Activated naive CD4-positive, alpha-beta T cell treated with anti-CD3 and anti-CD28 coated beads for 36 hours (primary cell): ENCODE results near the gene NPBWR2. TPM values are rescaled to one million over a fixed set of nuclear protein-coding genes. Genes with fewer than 3 reads are reported as not detected.

Source experiments
- CTCF ChIA-PET: fragments of 350-600 bp; sonication (Branson Sonifier 250); formaldehyde crosslinking; loops from one replicate; lab custom pipeline; 2021; ENCODE audit warnings: antibody characterized with exemption; lab: Charles Lee
- DNase-seq: peaks from one replicate; pipeline ENCODE4 v3.0.0-alpha.2; 2020
- H3K27ac Mint-ChIP-seq: one replicate; pipeline ENCODE4 v1.8.0; 2021; ENCODE audit warnings: mild to moderate bottlenecking, mixed read lengths
- H3K27me3 Mint-ChIP-seq: one replicate; pipeline ENCODE4 v1.8.0; 2021; ENCODE audit warnings: low read depth, mixed read lengths
- H3K36me3 Mint-ChIP-seq: one replicate; pipeline ENCODE4 v1.8.0; 2021; ENCODE audit warnings: low read depth, mixed read lengths
- H3K4me1 Mint-ChIP-seq: one replicate; pipeline ENCODE4 v1.8.0; 2021; ENCODE audit warnings: low read depth, mixed read lengths
- H3K4me3 Mint-ChIP-seq: one replicate; pipeline ENCODE4 v1.8.0; 2021; ENCODE audit warnings: mild to moderate bottlenecking, moderate library complexity, mixed read lengths
- H3K9me3 Mint-ChIP-seq: one replicate; pipeline ENCODE4 v1.8.0; 2021; ENCODE audit warnings: mixed read lengths
- intact Hi-C: fragments of 100-400 bp; cut with micrococcal nuclease; formaldehyde crosslinking; loops from one replicate; pipeline ENCODE4 v1.15.1; 2023
- total RNA-seq, 2 experiments: library from RNA; stranded (reverse); gene quantifications; one replicate each; pipeline ENCODE4 v1.2.3, GENCODE V29; 2021

NPBWR2 gene
- total RNA-seq, 2 experiments from 2014 or later: not detected

DNA sequence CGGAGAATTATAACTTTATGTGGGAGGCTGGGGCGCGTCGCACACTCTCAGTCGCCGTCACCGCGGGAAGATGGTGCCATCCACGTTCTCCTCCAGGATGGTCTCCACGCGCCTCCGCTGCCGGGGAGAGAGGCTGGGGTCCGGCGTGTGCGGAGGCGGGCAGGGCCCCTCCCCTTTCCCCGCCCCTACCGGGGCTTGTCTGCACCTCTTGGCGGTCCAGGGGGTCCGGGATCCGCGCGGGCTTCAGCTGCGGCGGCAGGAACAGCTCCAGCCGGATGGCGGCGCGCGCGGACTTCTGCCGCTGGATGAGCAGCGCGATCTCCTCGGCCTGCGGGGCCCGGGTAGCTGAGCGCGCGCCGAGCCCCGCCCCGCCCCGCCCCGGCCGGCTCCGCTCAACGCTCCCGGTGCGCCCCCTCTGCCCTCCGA, 24.0 kb downstream of the NPBWR2 start:
- CTCF ChIA-PET: interaction anchor here (1.1 to 5.7 kb wide), 7 partner anchors 16 to 172 kb away, joined by 3 to 47 read pairs (median 4); partner anchors contain the start of gene PCMTD2
- H3K27me3 Mint-ChIP-seq: peaks cover 9% of the 10 kb centered on the region
- DNase-seq: peak; percentile 79
- peaks cover 3% of the 10 kb centered on the region for H3K9me3 Mint-ChIP-seq
- intact Hi-C loops: loop anchor here (1.0 to 5.0 kb wide), 5 partner anchors 19 to 174 kb away; partner anchors contain the start of genes PCMTD2 and TCEA2
- H3K36me3 Mint-ChIP-seq: no peaks in the 10 kb centered on the region
- peak overlapping the region; percentile 69 for H3K4me3 Mint-ChIP-seq
- peaks cover 28% of the 10 kb centered on the region for H3K4me1 Mint-ChIP-seq
- no peak overlapping the region for H3K27ac Mint-ChIP-seq

GRCh38 chr20:64082820-64083377, 24.5 kb downstream of the NPBWR2 start:
- Mint-ChIP-seq H3K4me1 (peaks cover 30% of the 10 kb centered on the region), H3K27me3 (peaks cover 9% of the 10 kb centered on the region), H3K9me3 (peaks cover 3% of the 10 kb centered on the region), H3K36me3 (no peaks in the 10 kb centered on the region), H3K4me3 (peak overlapping the region; percentile 69), H3K27ac (no peak overlapping the region)
- CTCF ChIA-PET: interaction anchor here (1.1 to 5.7 kb wide), 6 partner anchors 16 to 44 kb away, joined by 3 to 47 read pairs (median 4); no protein-coding TSS in a partner anchor
- intact Hi-C loops: loop anchor here (1.0 to 5.0 kb wide), 5 partner anchors 20 to 174 kb away; partner anchors contain the start of genes PCMTD2 and TCEA2
- no peak for DNase-seq

DNA sequence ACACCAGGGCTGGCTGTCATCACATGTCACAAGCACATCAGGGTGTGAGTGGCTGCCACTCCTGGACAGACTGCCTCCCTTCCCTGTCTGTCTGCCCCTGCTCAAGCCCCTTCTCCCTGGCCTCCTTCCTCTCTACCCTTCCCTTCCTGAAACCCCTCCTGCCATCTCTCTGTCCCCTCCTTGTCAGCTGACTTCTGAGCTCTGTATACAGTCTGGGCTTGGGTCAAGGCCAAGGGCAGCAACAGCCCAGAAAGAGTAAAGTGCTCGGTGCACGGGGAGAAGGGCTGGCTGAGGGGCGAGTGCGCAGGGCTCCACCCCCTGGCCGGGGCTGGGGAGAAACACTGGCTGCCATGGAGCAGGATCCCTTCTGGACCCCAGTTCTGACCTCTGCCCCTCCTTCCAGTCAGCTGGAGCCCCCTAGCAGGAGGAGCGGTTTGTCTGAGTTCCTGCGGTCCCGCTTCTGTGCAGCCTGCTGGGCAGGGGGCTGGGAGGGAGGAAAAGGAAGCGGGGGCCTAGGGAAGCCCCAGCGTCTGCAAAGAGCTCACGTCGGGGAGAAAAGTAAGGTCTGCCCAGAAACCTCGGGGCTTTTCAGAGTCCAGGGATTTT, 25.1 kb downstream of the NPBWR2 start:
- Mint-ChIP-seq H3K4me1 (peaks cover 31% of the 10 kb centered on the region), H3K36me3 (no peaks in the 10 kb centered on the region), H3K9me3 (peaks cover 3% of the 10 kb centered on the region), H3K4me3 (peak overlapping the region; percentile 36), H3K27ac (no peak overlapping the region), H3K27me3 (peaks cover 9% of the 10 kb centered on the region)
- CTCF ChIA-PET: interaction anchor here (0.9 to 5.7 kb wide), 4 partner anchors 12 to 43 kb away, joined by 3 to 47 read pairs (median 8); no protein-coding TSS in a partner anchor
- intact Hi-C loops: loop anchor here (2.0 to 5.0 kb wide), 3 partner anchors 21 to 175 kb away; partner anchors contain the start of gene PCMTD2
- no peak for DNase-seq

DNA sequence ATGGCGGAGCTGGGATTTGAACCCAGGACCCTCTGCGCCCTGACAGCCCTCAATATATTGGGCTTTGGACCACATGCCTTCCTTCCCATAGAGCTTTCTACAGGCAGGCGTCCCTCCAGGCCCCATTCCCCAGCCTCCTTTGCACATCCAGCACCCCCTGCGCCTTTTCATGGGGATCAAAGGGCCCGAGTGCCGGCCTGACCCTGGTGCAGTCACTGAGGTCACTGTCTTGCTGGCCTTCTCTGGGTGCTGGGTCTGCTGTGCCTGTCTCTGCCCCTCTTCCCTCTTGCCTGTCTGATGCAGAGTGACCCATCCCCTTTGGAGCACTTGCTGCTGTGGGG, 25.8 kb downstream of the NPBWR2 start:
- Mint-ChIP-seq H3K27ac (no peak overlapping the region), H3K36me3 (no peaks in the 10 kb centered on the region), H3K4me1 (peaks cover 31% of the 10 kb centered on the region), H3K9me3 (peaks cover under 1% of the 10 kb centered on the region), H3K4me3 (no peak overlapping the region), H3K27me3 (peaks cover 9% of the 10 kb centered on the region)
- intact Hi-C loops: loop anchor here (5.0 kb wide), 1 partner anchor 176 kb away; the partner anchor contains the start of gene PCMTD2
- CTCF ChIA-PET: interaction anchor here (0.7 to 5.7 kb wide), 5 partner anchors 12 to 38 kb away, joined by 3 to 47 read pairs (median 4); no protein-coding TSS in a partner anchor
- no peak for DNase-seq

- Mint-ChIP-seq H3K27me3 (peaks cover 9% of the 10 kb centered on the region), H3K4me1 (peaks cover 34% of the 10 kb centered on the region), H3K4me3 (peak overlapping the region; percentile 71), H3K9me3 (no peaks in the 10 kb centered on the region), H3K27ac (no peak overlapping the region), H3K36me3 (no peaks in the 10 kb centered on the region)
- CTCF ChIA-PET: interaction anchor here (0.5 to 5.7 kb wide), 7 partner anchors 11 to 41 kb away, joined by 3 to 47 read pairs (median 4); no protein-coding TSS in a partner anchor
- intact Hi-C loops: loop anchor here (5.0 kb wide), 1 partner anchor 176 kb away; the partner anchor contains the start of gene PCMTD2
- DNase-seq: no peak
Measured at GRCh38 chr20:64080813-64081623, 26.3 kb downstream of the NPBWR2 start.

- Mint-ChIP-seq H3K4me3 (peak within 1 kb of the TSS; percentile 87), H3K9me3 (no peaks in the 10 kb centered on the region), H3K27me3 (peaks cover 7% of the 10 kb centered on the region), H3K4me1 (peaks cover 38% of the 10 kb centered on the region), H3K27ac (peak within 1 kb of the TSS; percentile 82), H3K36me3 (peaks cover 2% of the 10 kb centered on the region)
- CTCF ChIA-PET: interaction anchor here (1.0 kb wide), 2 partner anchors 22 to 40 kb away, joined by 4 read pairs; no protein-coding TSS in a partner anchor
- intact Hi-C loops: loop anchor here (5.0 kb wide), 1 partner anchor 177 kb away; the partner anchor contains the start of gene PCMTD2
- no peak for DNase-seq
Measured at GRCh38 chr20:64080013-64080812, 27.2 kb downstream of the NPBWR2 start, which contains the start of gene OPRL1. Gene OPRL1, plus strand, starts transcription at chr20:64080082. Its CDS starts 12,639 bp downstream, at chr20:64092721.

DNA sequence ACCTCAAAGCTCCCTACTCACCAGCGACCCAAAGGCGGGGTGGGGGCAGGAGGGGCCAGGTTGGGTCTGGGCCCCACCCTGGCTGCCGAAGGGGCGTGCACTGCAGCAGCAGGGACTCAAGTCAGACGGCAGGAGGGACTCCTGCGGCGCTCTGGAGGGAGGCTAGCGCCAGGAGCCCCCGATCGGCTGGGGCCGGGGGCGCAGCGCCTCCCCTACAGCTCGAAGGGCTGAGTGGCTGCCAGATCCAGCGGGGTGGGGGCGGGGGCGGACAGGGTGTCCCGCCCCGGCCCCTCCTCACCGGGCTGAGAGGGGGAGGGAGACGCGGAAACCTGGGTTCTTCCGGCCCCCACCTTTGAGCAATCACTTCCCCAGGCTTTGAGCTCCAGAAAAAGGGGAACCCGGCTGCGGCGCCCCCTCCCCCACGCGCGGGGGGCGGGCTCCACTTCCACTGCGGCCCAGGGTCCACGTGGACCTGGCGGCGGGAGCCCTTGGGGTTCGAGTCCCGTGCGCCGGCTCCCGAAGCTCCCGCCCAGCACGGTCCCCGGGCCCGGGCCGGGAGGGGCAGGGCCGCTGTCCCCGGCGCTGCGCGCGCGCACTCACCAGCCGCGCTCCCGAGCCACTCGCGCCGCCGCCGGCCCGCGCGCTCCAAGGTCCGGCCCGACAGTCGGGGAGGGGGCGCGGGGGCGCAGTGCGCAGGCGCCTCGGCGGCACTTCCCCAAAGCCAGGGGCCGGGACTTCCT, 27.9 kb downstream of the NPBWR2 start, which contains the start of gene RGS19:
TSS of gene RGS19 (minus strand) at position 246 of the 740 bp plus-strand sequence. CDS start 2,632 bp downstream, outside the sequence.
- peaks cover 38% of the 10 kb centered on the region for H3K4me1 Mint-ChIP-seq
- peak within 1 kb of the TSS; percentile 87 for H3K4me3 Mint-ChIP-seq
- intact Hi-C loops: loop anchor here (2.0 to 5.0 kb wide), 3 partner anchors 99 to 342 kb away; partner anchors contain the start of genes LIME1, PCMTD2, PRPF6 and SLC2A4RG
- CTCF ChIA-PET: interaction anchor here (0.9 to 1.8 kb wide), 7 partner anchors 17 to 99 kb away, joined by 3 to 6 read pairs (median 3); partner anchors contain the start of gene PRPF6
- peak within 1 kb of the TSS; percentile 82 for H3K27ac Mint-ChIP-seq
- H3K9me3 Mint-ChIP-seq: no peaks in the 10 kb centered on the region
- peak; percentile 73 for DNase-seq
- H3K36me3 Mint-ChIP-seq: peaks cover 2% of the 10 kb centered on the region
- peaks cover 3% of the 10 kb centered on the region for H3K27me3 Mint-ChIP-seq

GRCh38 chr20:64078934-64079272, 28.5 kb downstream of the NPBWR2 start:
- peaks cover 35% of the 10 kb centered on the region for H3K4me1 Mint-ChIP-seq
- peaks cover 2% of the 10 kb centered on the region for H3K36me3 Mint-ChIP-seq
- H3K9me3 Mint-ChIP-seq: no peaks in the 10 kb centered on the region
- H3K27ac Mint-ChIP-seq: peak overlapping the region; percentile 82
- DNase-seq: no peak
- H3K27me3 Mint-ChIP-seq: no peaks in the 10 kb centered on the region
- CTCF ChIA-PET: interaction anchor here (0.6 to 1.8 kb wide), 9 partner anchors 17 to 98 kb away, joined by 3 to 6 read pairs (median 3); partner anchors contain the start of gene PRPF6
- intact Hi-C loops: loop anchor here (2.0 to 5.0 kb wide), 2 partner anchors 98 to 342 kb away; partner anchors contain the start of genes LIME1, PRPF6 and SLC2A4RG
- H3K4me3 Mint-ChIP-seq: peak overlapping the region; percentile 87

- H3K27ac Mint-ChIP-seq: peak overlapping the region; percentile 93
- H3K4me1 Mint-ChIP-seq: peaks cover 32% of the 10 kb centered on the region
- CTCF ChIA-PET: interaction anchor here (1.0 to 2.2 kb wide), 5 partner anchors 21 to 97 kb away, joined by 3 to 9 read pairs (median 5); partner anchors contain the start of gene PRPF6
- H3K27me3 Mint-ChIP-seq: no peaks in the 10 kb centered on the region
- H3K36me3 Mint-ChIP-seq: peaks cover 2% of the 10 kb centered on the region
- no peaks in the 10 kb centered on the region for H3K9me3 Mint-ChIP-seq
- DNase-seq: peak; percentile 76
- H3K4me3 Mint-ChIP-seq: peak overlapping the region; percentile 87
- intact Hi-C loops: loop anchor here (1.0 to 5.0 kb wide), 3 partner anchors 15 to 341 kb away; partner anchors contain the start of genes LIME1, PRPF6, SLC2A4RG and TCEA2
Measured at GRCh38 chr20:64077876-64078551, 29.4 kb downstream of the NPBWR2 start.

DNA sequence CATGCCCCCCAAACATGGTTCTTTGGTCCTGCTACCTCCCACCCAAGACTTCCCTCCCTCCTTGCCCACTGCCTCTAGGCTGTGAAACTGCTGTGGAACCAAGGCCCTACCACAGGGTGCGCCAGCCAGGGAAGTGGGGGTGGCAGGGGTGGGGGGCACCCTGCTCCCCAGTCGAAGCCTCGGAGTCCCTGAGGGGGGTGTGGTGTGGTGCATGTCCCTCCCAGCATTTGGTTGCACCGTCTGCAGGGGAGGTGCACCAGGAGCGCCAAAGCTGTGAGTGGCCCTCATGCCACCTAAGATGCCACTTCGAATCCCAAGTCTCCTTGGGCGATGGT, 29.9 kb downstream of the NPBWR2 start:
- Mint-ChIP-seq H3K36me3 (peaks cover 2% of the 10 kb centered on the region), H3K4me1 (peaks cover 27% of the 10 kb centered on the region), H3K27ac (peak overlapping the region; percentile 93), H3K4me3 (peak overlapping the region; percentile 87), H3K27me3 (no peaks in the 10 kb centered on the region), H3K9me3 (no peaks in the 10 kb centered on the region)
- DNase-seq: no peak
- intact Hi-C loops: loop anchor here (1.0 to 5.0 kb wide), 2 partner anchors 14 to 340 kb away; partner anchors contain the start of genes LIME1, SLC2A4RG and TCEA2
- CTCF ChIA-PET: interaction anchor here (1.8 to 2.2 kb wide), 2 partner anchors 39 to 97 kb away, joined by 6 to 9 read pairs; partner anchors contain the start of gene PRPF6
